ENCODE data around the gene WBP4.

Gene WBP4

DNA sequence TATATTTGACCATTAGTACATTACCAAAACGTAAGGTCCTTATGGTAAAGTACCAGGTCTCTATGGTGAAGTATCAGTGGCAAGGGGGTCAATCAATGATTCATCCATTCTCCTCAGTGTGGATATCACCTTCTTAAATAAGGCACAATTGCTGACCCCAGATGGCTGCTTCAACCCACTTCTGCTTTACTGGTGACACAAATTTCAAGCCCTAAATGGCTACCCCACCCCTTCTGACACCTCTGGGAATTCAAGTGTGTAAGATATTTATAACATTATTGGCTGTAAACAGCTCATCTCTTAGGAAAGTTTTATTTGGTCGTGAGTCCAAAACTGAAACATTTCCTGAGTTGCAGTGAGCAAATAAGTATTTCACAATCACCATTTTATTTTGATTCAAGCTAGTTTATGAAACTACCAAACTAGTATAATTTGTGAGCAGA lies 7.9 kb upstream of the WBP4 start:
- Histone ChIP-seq H3K36me3 (ENCODE audit: control insufficient read depth, insufficient read depth, low read length) (no peaks in the 10 kb centered on the region), H3K9ac (ENCODE audit: low read length) (no peak overlapping the region), H3K27ac (ENCODE audit: low read depth, low read length) (no peak overlapping the region), H3K4me3 (ENCODE audit: low read length) (no peak overlapping the region), H3K27me3 (ENCODE audit: control insufficient read depth, insufficient read depth, low read length) (no peaks in the 10 kb centered on the region), H3K4me1 (ENCODE audit: control insufficient read depth, insufficient read depth, low read length) (peaks cover 17% of the 10 kb centered on the region)

DNA sequence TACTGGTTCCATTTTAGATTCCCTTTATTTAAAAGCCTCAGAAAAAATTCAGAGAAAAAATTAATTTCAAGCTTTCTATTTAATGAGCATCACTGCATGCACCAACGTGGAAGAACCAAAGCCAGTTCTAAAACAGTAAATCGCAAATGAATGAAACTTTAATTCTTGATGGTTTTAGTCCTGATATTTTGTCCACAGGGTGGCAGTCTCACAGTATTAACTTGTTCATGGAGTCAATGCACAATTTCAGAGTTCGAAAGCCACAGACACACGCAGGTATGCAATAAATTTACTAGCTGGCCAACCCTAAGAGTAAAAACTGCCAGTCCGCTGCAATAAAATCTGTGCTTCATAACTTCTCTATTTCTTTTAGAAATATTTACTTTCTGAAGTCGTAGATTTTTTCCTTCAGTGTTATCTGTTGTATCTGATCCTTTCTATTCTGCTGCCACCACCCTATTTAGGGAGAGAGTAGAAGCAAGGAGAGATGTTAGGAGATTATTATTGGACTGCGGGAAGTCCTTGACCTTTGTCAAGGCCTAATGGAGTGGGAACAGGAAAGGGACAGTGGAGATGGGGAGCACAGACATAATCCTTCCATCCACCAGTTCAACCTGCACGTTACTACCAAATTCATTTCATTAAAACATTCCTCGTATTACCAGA lies 7.0 kb upstream of the WBP4 start:
- H3K9ac ChIP-seq (ENCODE audit: low read length): no peak overlapping the region
- H3K36me3 ChIP-seq (ENCODE audit: control insufficient read depth, insufficient read depth, low read length): no peaks in the 10 kb centered on the region
- peak overlapping the region; percentile 63 for H3K27ac ChIP-seq (ENCODE audit: low read depth, low read length)
- H3K4me1 ChIP-seq (ENCODE audit: control insufficient read depth, insufficient read depth, low read length): peaks cover 21% of the 10 kb centered on the region
- H3K27me3 ChIP-seq (ENCODE audit: control insufficient read depth, insufficient read depth, low read length): no peaks in the 10 kb centered on the region
- no peak overlapping the region for H3K4me3 ChIP-seq (ENCODE audit: low read length)

DNA sequence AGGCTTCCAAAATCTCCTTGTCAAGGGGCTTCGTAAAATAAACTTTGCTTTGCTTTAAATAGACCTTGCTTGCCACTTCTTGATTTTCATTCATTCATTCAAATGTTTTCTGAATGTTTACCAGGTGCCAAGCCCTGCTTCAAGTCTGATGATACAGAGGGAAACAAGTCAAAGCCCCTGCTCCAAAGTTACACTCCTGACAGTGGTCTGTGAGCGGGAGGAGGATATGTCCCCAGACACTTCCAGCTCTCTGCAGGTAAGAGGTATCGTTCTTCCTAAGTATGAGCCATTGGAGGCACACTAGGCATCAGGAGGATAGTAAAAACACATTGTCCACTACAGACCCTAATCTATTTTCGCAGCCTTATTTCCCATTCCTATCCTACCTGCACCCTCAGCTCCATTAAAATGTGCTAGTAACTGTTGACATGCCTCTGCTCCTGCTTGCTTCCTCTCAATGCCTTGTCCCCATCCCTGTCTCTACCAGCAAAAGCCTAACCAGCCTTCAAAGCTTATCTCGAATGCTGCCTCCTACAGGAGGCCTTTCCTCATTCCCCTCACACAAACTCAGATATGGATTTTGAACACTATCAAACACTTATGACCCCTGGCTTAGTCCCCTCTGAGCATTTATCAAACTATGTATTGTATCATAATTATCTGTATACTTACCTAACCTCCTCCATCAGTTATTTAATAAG lies 6.2 kb upstream of the WBP4 start:
- Histone ChIP-seq H3K4me3 (ENCODE audit: low read length) (no peak overlapping the region), H3K36me3 (ENCODE audit: control insufficient read depth, insufficient read depth, low read length) (no peaks in the 10 kb centered on the region), H3K27me3 (ENCODE audit: control insufficient read depth, insufficient read depth, low read length) (no peaks in the 10 kb centered on the region), H3K4me1 (ENCODE audit: control insufficient read depth, insufficient read depth, low read length) (peaks cover 21% of the 10 kb centered on the region), H3K9ac (ENCODE audit: low read length) (no peak overlapping the region), H3K27ac (ENCODE audit: low read depth, low read length) (peak overlapping the region; percentile 63)

DNA sequence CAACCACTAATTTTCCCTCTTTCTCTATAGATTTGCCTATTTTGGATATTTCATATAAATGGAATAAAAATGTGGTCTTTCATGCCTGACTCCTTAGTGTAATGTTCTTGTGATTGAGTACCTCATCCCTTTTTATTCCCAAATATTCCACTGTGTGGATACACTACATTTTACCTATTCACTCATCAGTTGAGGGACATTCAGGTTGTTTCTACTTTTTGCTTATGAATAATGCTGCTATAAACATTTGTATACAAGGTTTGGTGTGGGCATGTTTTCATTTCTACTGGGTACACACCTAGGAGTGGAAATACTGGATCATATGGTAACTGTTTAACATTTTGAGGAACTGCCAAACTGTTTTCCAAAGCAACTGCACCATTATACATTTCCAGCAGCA lies 5.1 kb upstream of the WBP4 start:
- no peak overlapping the region for H3K27ac ChIP-seq (ENCODE audit: low read depth, low read length)
- peaks cover 21% of the 10 kb centered on the region for H3K4me1 ChIP-seq (ENCODE audit: control insufficient read depth, insufficient read depth, low read length)

DNA sequence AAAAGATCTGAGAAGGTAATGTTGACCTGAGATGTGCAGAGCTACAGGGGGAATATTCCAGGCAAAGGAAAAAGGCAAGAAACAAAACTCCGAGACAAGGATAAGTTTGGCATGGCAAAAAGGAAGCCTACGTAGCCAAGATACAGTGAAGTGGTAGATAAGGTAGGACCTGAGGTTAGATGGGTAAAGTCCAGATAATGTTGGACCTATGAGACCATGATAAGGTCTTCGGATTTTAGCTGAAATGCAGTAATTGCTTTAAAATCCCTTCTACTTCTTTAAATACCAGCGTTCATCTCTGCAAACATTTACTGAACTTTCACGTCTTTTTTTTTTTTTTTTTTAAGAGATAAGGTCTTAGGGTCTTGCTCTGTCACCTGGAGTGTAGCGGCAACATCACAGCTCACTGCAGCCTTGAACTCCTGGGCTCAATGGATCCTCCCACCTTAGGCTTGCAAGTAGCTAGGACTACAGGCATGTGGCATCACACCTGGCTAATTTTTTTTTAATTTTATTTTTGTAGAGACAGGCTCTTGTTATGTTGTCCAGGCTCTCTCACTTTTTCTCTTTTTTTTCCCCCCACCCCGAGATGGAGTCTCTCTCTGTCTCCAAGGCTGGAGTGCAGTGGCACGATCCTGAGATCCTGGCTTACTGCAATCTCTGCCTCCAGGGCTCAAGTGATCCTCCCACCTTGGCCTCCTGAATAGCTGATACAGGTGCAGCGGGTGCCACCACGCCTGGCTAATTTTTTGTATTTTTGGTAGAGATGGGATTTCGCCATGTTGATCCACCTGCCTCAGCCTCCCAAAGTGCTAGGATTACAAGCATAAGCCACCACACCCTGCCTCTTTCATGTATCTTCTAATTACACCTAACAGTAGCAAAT lies 4.2 kb upstream of the WBP4 start:
- Histone ChIP-seq H3K36me3 (ENCODE audit: control insufficient read depth, insufficient read depth, low read length) (no peaks in the 10 kb centered on the region), H3K4me1 (ENCODE audit: control insufficient read depth, insufficient read depth, low read length) (peaks cover 21% of the 10 kb centered on the region), H3K27me3 (ENCODE audit: control insufficient read depth, insufficient read depth, low read length) (no peaks in the 10 kb centered on the region), H3K27ac (ENCODE audit: low read depth, low read length) (no peak overlapping the region), H3K4me3 (ENCODE audit: low read length) (no peak overlapping the region), H3K9ac (ENCODE audit: low read length) (no peak overlapping the region)

More for the DNA sequence above, 5.1 kb upstream of the WBP4 start:
- Histone ChIP-seq H3K36me3 (ENCODE audit: control insufficient read depth, insufficient read depth, low read length) (no peaks in the 10 kb centered on the region), H3K27me3 (ENCODE audit: control insufficient read depth, insufficient read depth, low read length) (no peaks in the 10 kb centered on the region), H3K4me3 (ENCODE audit: low read length) (no peak overlapping the region), H3K9ac (ENCODE audit: low read length) (no peak overlapping the region)

DNA sequence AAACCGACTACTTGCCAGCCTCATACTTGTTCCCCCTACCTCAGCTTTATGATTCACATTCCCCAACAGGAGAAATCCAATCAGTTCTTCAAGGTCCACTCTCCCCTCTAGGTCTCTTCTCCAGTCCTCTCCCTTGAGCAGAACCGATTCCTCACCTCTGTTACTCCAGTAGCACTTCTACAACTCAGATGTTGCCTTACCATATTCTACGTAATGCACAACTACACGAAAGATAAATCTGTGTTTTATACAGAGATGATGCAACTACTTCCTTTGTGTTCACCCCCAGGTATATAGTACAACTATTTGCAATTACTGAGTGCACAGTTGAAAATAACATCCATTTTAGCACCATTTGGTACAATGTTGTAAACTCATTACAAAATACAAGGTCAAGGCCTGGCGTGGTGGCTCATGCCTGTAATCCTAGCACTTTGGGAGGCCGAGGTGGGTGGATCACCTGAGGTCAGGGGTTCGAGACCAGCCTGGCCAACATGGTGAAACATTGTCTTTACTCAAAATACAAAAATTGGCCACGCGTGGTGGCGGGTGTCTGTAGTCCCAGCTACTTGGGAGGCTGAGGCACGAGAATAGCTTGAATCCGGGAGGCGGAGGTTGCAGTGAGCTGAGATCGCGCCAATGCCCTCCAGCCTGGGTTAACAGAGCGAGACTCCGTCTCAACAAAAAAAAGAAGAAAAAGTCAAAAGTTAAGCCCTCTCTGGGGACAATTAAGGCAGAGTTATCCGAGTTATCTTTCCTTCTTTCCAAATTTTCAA lies 2.8 kb upstream of the WBP4 start:
- Histone ChIP-seq H3K4me3 (ENCODE audit: low read length) (no peak overlapping the region), H3K27me3 (ENCODE audit: control insufficient read depth, insufficient read depth, low read length) (no peaks in the 10 kb centered on the region), H3K4me1 (ENCODE audit: control insufficient read depth, insufficient read depth, low read length) (peaks cover 33% of the 10 kb centered on the region), H3K27ac (ENCODE audit: low read depth, low read length) (no peak overlapping the region), H3K36me3 (ENCODE audit: control insufficient read depth, insufficient read depth, low read length) (no peaks in the 10 kb centered on the region), H3K9ac (ENCODE audit: low read length) (no peak overlapping the region)

DNA sequence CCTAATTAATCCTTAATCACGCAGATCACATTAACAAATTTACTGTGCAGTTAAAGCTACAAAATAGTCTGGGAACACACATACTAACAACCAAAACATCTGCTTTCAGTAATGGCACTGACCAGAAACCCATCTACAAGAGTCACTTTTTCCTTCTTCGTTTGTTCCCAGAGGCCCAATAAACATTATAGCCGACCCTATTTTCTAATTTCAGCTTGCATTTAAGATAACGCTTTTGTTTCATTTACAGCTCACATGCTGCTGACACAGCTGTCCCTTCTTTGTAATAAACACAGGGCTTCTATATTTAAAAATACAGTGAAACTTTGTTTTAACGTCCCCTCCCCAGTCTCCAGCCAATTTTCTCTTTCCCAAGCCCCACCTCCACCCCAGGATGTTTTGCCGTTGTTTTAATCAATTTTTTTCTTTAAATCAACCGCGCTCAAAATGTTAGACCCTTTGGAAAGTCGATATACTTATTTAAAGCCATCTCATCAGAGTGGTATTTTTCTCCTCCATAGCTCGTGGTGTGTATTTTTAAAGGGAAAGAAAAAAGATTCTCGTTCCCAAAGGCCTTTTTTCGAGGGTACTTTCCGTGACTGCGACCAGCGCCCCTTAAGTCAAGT lies 1.7 kb upstream of the WBP4 start:
- Histone ChIP-seq H3K4me1 (ENCODE audit: control insufficient read depth, insufficient read depth, low read length) (peaks cover 37% of the 10 kb centered on the region), H3K36me3 (ENCODE audit: control insufficient read depth, insufficient read depth, low read length) (no peaks in the 10 kb centered on the region), H3K9ac (ENCODE audit: low read length) (peak overlapping the region; percentile 99), H3K27ac (ENCODE audit: low read depth, low read length) (peak overlapping the region; percentile 98), H3K27me3 (ENCODE audit: control insufficient read depth, insufficient read depth, low read length) (no peaks in the 10 kb centered on the region), H3K4me3 (ENCODE audit: low read length) (peak overlapping the region; percentile 97)

DNA sequence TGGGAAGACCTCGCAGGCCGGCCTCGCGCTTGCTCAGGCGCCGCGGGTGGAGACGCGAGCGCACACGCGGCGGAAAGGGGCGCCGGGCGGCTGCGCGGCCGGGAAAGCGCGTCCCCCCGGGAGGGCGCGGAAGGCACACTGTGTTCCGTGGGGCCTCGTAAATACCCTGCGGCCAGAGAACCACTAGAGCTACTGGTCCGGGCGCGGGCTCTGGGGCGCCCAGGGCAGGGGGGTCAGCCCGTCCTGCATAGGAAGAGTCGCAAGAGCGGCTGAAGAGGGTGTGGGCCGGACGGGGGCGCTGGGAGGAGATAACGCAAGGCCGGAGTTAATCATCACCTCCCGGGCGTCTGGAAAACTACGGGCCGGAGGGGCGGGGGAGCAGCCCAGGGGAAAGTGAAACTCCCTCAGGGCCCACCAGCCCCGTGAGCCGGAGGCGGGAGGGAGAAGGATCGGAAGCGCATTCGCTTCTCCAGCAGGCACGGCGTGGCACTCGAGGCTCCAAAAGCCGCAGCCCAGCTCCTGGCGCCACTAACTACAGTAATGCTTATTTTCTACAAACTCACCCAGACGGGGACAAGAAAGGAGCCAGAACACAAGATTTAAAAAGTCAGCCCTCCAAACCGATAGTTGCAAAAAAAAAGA lies 1.1 kb upstream of the WBP4 start:
- Histone ChIP-seq H3K36me3 (ENCODE audit: control insufficient read depth, insufficient read depth, low read length) (no peaks in the 10 kb centered on the region), H3K27ac (ENCODE audit: low read depth, low read length) (peak overlapping the region; percentile 98), H3K4me3 (ENCODE audit: low read length) (peak overlapping the region; percentile 97), H3K4me1 (ENCODE audit: control insufficient read depth, insufficient read depth, low read length) (peaks cover 39% of the 10 kb centered on the region), H3K9ac (ENCODE audit: low read length) (peak overlapping the region; percentile 99), H3K27me3 (ENCODE audit: control insufficient read depth, insufficient read depth, low read length) (no peaks in the 10 kb centered on the region)

DNA sequence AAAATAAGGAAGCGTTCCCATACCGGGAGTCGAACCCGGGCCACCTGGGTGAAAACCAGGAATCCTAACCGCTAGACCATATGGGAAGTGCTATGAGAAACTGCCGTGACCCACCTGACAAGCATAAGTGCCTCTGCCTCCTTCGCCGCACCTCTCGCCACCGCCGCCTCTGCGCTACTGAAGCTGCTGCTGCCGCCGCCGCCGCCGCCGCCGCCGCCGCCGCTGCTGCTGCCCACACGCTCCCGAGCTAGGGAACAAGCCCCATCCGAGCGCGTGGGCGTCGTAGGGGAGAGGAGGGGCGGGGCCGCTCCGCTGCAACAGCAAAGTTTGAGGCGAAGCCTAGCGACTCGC lies 610 bp upstream of the WBP4 start:
- peak overlapping the region; percentile 98 for H3K27ac ChIP-seq (ENCODE audit: low read depth, low read length)
- H3K4me1 ChIP-seq (ENCODE audit: control insufficient read depth, insufficient read depth, low read length): peaks cover 44% of the 10 kb centered on the region
- no peaks in the 10 kb centered on the region for H3K27me3 ChIP-seq (ENCODE audit: control insufficient read depth, insufficient read depth, low read length)
- H3K36me3 ChIP-seq (ENCODE audit: control insufficient read depth, insufficient read depth, low read length): no peaks in the 10 kb centered on the region
- peak overlapping the region; percentile 97 for H3K4me3 ChIP-seq (ENCODE audit: low read length)
- peak overlapping the region; percentile 99 for H3K9ac ChIP-seq (ENCODE audit: low read length)

DNA sequence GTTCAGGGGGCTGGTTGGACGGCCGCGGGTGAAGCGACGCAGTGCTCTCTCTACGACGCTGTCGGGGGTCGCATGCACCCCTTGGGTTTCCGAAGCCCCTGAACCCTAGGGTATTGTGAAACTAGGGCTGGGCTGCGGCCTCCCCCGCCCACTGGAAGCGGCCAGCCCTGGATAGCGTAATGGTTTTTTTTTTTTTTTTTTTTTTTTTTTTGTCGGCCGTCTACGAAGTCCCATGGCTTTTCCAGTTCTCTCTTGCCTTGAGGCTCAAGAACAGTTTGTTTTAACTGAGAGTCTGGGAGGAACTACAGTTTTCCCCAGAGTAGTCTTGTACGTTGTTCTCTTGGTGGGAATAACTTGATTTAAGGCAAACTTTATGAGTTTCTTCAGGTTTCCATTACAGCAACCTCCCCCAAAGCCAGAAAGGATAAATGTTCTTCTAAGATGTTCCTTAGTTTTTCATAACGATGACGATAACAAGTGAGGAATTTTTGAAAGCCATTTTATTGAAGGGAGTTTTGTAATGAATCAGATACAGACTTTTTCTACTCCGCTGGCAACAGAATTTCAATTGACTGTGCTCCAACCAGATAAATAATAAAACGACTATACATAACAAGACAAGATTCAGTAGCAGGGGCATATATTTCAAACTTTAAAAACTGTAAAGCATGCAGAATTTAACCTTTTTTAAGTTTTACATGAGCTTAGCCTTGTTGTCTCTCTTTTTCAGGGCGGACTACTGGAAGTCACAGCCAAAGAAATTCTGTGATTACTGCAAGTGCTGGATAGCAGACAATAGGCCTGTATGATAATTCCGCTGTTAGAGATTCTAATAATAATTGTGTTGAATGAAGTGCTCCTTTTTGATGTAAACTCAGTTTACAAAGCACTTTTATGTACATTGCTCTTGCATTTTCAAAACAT lies 867 bp downstream of the WBP4 start:
- H3K36me3 ChIP-seq (ENCODE audit: control insufficient read depth, insufficient read depth, low read length): peaks cover 7% of the 10 kb centered on the region

More for the DNA sequence above, 867 bp downstream of the WBP4 start:
- Histone ChIP-seq H3K9ac (ENCODE audit: low read length) (peak overlapping the region; percentile 72), H3K4me3 (ENCODE audit: low read length) (peak overlapping the region; percentile 97), H3K27me3 (ENCODE audit: control insufficient read depth, insufficient read depth, low read length) (no peaks in the 10 kb centered on the region), H3K27ac (ENCODE audit: low read depth, low read length) (peak overlapping the region; percentile 98), H3K4me1 (ENCODE audit: control insufficient read depth, insufficient read depth, low read length) (peaks cover 47% of the 10 kb centered on the region)
